HEK293 (cell line): ENCODE measurements around the gene OR2AE1.

Experiments
- HOXC10 ChIP-seq: sonication (generic); formaldehyde crosslinking; IDR thresholded peaks from 2 replicates; pipeline ENCODE4 v1.8.1; 2023; ENCODE audit warnings: mild to moderate bottlenecking, missing genetic modification reagents
- KLF10 ChIP-seq: fragments of 450-650 bp; IDR thresholded peaks from 2 replicates; pipeline ENCODE4 v1.5.1; 2018; ENCODE audit warnings: missing biosample characterization, mild to moderate bottlenecking, missing genetic modification characterization
- MEIS1 ChIP-seq: sonication (generic); formaldehyde crosslinking; IDR thresholded peaks from 2 replicates; pipeline ENCODE4 v1.8.1; 2022; ENCODE audit warnings: missing genetic modification reagents, mild to moderate bottlenecking, borderline replicate concordance
- PRDM1 ChIP-seq: fragments of 450-650 bp; formaldehyde crosslinking; IDR thresholded peaks from 2 replicates; pipeline ENCODE4; 2016; ENCODE audit warnings: missing biosample characterization, missing genetic modification characterization
- PRDM6 ChIP-seq: fragments of 450-650 bp; formaldehyde crosslinking; IDR thresholded peaks from 2 replicates; pipeline ENCODE4 v1.5.1; 2017; ENCODE audit warnings: missing biosample characterization, missing genetic modification characterization
- REPIN1 ChIP-seq: fragments of 450-650 bp; formaldehyde crosslinking; IDR thresholded peaks from 2 replicates; pipeline ENCODE4 v1.5.1; 2017; ENCODE audit warnings: missing biosample characterization, missing genetic modification characterization, low read depth
- SETDB1 ChIP-seq: IDR thresholded peaks from one replicate; pipeline ENCODE4 v1.6.1; 2017; ENCODE audit warnings: mild to moderate bottlenecking, low read length, moderate library complexity, mixed read lengths; ENCODE audit not compliant: insufficient read length
- SP7 ChIP-seq: fragments of 450-650 bp; formaldehyde crosslinking; IDR thresholded peaks from 2 replicates; pipeline ENCODE4 v1.5.1; 2016; ENCODE audit warnings: missing biosample characterization, missing genetic modification characterization
- WT1 ChIP-seq: fragments of 450-650 bp; formaldehyde crosslinking; IDR thresholded peaks from 2 replicates; pipeline ENCODE4 v1.5.1; 2016; ENCODE audit warnings: missing biosample characterization, missing genetic modification characterization
- ZBTB17 ChIP-seq: fragments of 450-650 bp; formaldehyde crosslinking; IDR thresholded peaks from 2 replicates; pipeline ENCODE4 v1.5.1; 2016; ENCODE audit warnings: missing biosample characterization, missing genetic modification characterization
- ZFP41 ChIP-seq: fragments of 450-650 bp; formaldehyde crosslinking; IDR thresholded peaks from 2 replicates; pipeline ENCODE4 v1.5.1; 2016; ENCODE audit warnings: missing biosample characterization, missing genetic modification characterization, borderline replicate concordance
- ZNF184 ChIP-seq: fragments of 450-650 bp; IDR thresholded peaks from 2 replicates; pipeline ENCODE4 v1.5.1; 2018; ENCODE audit warnings: missing biosample characterization, mild to moderate bottlenecking, missing genetic modification characterization
- ZNF19 ChIP-seq: fragments of 450-650 bp; formaldehyde crosslinking; IDR thresholded peaks from 2 replicates; pipeline ENCODE4; 2016; ENCODE audit warnings: missing biosample characterization, missing genetic modification characterization, low read depth
- ZNF202 ChIP-seq: fragments of 450-650 bp; formaldehyde crosslinking; IDR thresholded peaks from 2 replicates; pipeline ENCODE4 v1.5.1; 2016; ENCODE audit warnings: missing biosample characterization, missing genetic modification characterization, borderline replicate concordance
- ZNF239 ChIP-seq: fragments of 450-650 bp; formaldehyde crosslinking; IDR thresholded peaks from 2 replicates; pipeline ENCODE4 v1.5.1; 2016; ENCODE audit warnings: missing biosample characterization, missing genetic modification characterization
- ZNF24 ChIP-seq: fragments of 450-650 bp; formaldehyde crosslinking; IDR thresholded peaks from 2 replicates; pipeline ENCODE4 v1.5.1; 2016; ENCODE audit warnings: missing biosample characterization, missing genetic modification characterization
- ZNF350 ChIP-seq: fragments of 450-650 bp; formaldehyde crosslinking; IDR thresholded peaks from 2 replicates; pipeline ENCODE4 v1.5.0; 2017; ENCODE audit warnings: missing biosample characterization, mild to moderate bottlenecking, missing genetic modification characterization
- ZNF544 ChIP-seq: fragments of 450-650 bp; formaldehyde crosslinking; IDR thresholded peaks from 2 replicates; pipeline ENCODE4 v1.5.0; 2017; ENCODE audit warnings: missing biosample characterization, missing genetic modification characterization
- ZNF624 ChIP-seq: fragments of 450-650 bp; formaldehyde crosslinking; IDR thresholded peaks from 2 replicates; pipeline ENCODE4 v1.5.1; 2017; ENCODE audit warnings: missing biosample characterization, missing genetic modification characterization
- ZNF830 ChIP-seq: fragments of 450-650 bp; IDR thresholded peaks from 2 replicates; pipeline ENCODE4 v1.5.0; 2018; ENCODE audit warnings: missing biosample characterization, missing genetic modification characterization, low read depth, mild to moderate bottlenecking, moderate library complexity
- TF ChIP-seq, protein P1 (sequence below): fragments of 450-650 bp; formaldehyde crosslinking; IDR thresholded peaks from 2 replicates; pipeline ENCODE4 v1.5.1; 2016; ENCODE audit warnings: missing biosample characterization, missing genetic modification characterization
- TF ChIP-seq, protein P2 (sequence below): fragments of 450-650 bp; IDR thresholded peaks from 2 replicates; pipeline ENCODE4 v1.5.1; 2018; ENCODE audit warnings: missing biosample characterization, missing genetic modification characterization
- TF ChIP-seq, protein P3 (sequence below): fragments of 450-650 bp; formaldehyde crosslinking; IDR thresholded peaks from 2 replicates; pipeline ENCODE4 v1.5.1; 2016; ENCODE audit warnings: missing biosample characterization, missing genetic modification characterization, low read depth
- TF ChIP-seq, protein P4 (sequence below): fragments of 450-650 bp; formaldehyde crosslinking; IDR thresholded peaks from 2 replicates; pipeline ENCODE4; 2016; ENCODE audit warnings: missing biosample characterization, missing genetic modification characterization
- TF ChIP-seq, protein P5 (sequence below): fragments of 450-650 bp; formaldehyde crosslinking; IDR thresholded peaks from 2 replicates; pipeline ENCODE4 v1.5.0; 2017; ENCODE audit warnings: missing biosample characterization, missing genetic modification characterization, borderline replicate concordance
- TF ChIP-seq, protein P6 (sequence below): fragments of 450-650 bp; formaldehyde crosslinking; IDR thresholded peaks from 2 replicates; pipeline ENCODE4 v1.5.1; 2016; ENCODE audit warnings: missing biosample characterization, missing genetic modification characterization

OR2AE1 gene

DNA sequence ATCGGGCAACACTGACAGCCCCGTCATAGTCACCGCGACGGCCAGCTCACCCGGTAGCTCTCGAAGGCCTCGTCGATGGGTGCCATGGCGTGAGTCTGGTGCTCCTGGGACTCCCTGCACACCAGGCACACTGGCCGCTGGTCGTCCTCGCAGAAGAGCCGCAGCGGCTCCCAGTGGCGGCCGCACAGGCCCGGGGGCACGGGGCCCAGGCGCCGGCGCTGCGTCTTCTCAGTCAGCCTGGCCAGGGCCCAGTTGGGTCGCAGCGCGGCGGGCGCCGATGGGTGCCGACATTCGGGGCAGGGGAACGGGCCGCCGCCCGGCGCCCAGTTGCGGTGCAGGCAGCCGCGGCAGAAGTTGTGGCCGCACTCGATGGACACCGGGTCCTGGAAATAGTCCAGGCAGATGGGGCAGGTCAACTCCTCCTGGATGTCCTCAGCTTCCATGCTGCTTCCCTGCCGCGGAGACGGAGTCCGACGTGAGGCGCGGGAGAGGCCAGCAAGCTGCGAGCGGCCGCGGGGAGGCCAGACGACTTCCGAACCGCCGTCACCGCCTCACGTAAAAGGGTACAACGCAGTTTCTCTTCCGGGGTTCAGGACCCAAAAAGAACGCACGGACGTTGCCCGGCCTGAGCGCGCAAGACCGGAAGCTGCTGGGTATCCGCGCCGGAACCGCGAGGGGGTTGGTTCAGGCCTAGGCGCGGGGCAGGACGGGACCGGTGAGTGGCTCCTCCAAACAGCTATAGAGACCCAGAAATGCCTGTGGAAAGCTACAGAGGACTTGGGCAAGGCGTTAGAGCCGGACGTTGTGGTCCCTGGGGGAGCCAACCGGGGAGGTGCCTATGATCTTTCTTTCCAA lies 42.4 kb upstream of the OR2AE1 start, which contains the start of gene TRIM4 (continued):
- TF ChIP-seq, protein P1, sequence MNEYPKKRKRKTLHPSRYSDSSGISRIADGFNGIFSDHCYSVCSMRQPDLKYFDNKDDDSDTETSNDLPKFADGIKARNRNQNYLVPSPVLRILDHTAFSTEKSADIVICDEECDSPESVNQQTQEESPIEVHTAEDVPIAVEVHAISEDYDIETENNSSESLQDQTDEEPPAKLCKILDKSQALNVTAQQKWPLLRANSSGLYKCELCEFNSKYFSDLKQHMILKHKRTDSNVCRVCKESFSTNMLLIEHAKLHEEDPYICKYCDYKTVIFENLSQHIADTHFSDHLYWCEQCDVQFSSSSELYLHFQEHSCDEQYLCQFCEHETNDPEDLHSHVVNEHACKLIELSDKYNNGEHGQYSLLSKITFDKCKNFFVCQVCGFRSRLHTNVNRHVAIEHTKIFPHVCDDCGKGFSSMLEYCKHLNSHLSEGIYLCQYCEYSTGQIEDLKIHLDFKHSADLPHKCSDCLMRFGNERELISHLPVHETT (tag by site-specific recombination): no peak
- TF ChIP-seq ZNF544 (tag by site-specific recombination): no peak
- no peak for TF ChIP-seq ZNF24 (tag by site-specific recombination)
- no peak for TF ChIP-seq ZNF202 (tag by site-specific recombination)
- no peak for TF ChIP-seq MEIS1 (CRISPR knock-in tag)
- TF ChIP-seq, protein P2, sequence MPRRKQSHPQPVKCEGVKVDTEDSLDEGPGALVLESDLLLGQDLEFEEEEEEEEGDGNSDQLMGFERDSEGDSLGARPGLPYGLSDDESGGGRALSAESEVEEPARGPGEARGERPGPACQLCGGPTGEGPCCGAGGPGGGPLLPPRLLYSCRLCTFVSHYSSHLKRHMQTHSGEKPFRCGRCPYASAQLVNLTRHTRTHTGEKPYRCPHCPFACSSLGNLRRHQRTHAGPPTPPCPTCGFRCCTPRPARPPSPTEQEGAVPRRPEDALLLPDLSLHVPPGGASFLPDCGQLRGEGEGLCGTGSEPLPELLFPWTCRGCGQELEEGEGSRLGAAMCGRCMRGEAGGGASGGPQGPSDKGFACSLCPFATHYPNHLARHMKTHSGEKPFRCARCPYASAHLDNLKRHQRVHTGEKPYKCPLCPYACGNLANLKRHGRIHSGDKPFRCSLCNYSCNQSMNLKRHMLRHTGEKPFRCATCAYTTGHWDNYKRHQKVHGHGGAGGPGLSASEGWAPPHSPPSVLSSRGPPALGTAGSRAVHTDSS: no peak
- no peak for TF ChIP-seq ZNF350 (tag by site-specific recombination)
- TF ChIP-seq, protein P3, sequence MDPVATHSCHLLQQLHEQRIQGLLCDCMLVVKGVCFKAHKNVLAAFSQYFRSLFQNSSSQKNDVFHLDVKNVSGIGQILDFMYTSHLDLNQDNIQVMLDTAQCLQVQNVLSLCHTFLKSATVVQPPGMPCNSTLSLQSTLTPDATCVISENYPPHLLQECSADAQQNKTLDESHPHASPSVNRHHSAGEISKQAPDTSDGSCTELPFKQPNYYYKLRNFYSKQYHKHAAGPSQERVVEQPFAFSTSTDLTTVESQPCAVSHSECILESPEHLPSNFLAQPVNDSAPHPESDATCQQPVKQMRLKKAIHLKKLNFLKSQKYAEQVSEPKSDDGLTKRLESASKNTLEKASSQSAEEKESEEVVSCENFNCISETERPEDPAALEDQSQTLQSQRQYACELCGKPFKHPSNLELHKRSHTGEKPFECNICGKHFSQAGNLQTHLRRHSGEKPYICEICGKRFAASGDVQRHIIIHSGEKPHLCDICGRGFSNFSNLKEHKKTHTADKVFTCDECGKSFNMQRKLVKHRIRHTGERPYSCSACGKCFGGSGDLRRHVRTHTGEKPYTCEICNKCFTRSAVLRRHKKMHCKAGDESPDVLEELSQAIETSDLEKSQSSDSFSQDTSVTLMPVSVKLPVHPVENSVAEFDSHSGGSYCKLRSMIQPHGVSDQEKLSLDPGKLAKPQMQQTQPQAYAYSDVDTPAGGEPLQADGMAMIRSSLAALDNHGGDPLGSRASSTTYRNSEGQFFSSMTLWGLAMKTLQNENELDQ (tag by site-specific recombination): no peak
- peak; percentile 77 for TF ChIP-seq ZBTB17
- peak; percentile 40; the same call in 1 of the 2 replicates for TF ChIP-seq SP7 (tag by site-specific recombination)
- no peak for TF ChIP-seq ZNF830 (tag by site-specific recombination)
- no peak for TF ChIP-seq HOXC10
- no peak for TF ChIP-seq ZNF184 (tag by site-specific recombination)
- TF ChIP-seq REPIN1 (tag by site-specific recombination): no peak; the same call in 1 of the 2 replicates
- TF ChIP-seq SETDB1: no peak
- TF ChIP-seq, protein P4, sequence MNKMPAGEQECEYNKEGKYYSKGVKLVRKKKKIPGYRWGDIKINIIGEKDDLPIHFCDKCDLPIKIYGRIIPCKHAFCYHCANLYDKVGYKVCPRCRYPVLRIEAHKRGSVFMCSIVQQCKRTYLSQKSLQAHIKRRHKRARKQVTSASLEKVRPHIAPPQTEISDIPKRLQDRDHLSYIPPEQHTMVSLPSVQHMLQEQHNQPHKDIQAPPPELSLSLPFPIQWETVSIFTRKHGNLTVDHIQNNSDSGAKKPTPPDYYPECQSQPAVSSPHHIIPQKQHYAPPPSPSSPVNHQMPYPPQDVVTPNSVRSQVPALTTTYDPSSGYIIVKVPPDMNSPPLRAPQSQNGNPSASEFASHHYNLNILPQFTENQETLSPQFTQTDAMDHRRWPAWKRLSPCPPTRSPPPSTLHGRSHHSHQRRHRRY (tag by site-specific recombination): no peak
- TF ChIP-seq, protein P5, sequence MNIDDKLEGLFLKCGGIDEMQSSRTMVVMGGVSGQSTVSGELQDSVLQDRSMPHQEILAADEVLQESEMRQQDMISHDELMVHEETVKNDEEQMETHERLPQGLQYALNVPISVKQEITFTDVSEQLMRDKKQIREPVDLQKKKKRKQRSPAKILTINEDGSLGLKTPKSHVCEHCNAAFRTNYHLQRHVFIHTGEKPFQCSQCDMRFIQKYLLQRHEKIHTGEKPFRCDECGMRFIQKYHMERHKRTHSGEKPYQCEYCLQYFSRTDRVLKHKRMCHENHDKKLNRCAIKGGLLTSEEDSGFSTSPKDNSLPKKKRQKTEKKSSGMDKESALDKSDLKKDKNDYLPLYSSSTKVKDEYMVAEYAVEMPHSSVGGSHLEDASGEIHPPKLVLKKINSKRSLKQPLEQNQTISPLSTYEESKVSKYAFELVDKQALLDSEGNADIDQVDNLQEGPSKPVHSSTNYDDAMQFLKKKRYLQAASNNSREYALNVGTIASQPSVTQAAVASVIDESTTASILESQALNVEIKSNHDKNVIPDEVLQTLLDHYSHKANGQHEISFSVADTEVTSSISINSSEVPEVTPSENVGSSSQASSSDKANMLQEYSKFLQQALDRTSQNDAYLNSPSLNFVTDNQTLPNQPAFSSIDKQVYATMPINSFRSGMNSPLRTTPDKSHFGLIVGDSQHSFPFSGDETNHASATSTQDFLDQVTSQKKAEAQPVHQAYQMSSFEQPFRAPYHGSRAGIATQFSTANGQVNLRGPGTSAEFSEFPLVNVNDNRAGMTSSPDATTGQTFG (tag by site-specific recombination): no peak
- no peak for TF ChIP-seq ZNF239 (tag by site-specific recombination)
- TF ChIP-seq PRDM6 (tag by site-specific recombination): no peak
- TF ChIP-seq PRDM1 (tag by site-specific recombination): no peak
- no peak for TF ChIP-seq KLF10 (tag by site-specific recombination)
- TF ChIP-seq ZNF624 (tag by site-specific recombination): no peak
- TF ChIP-seq, protein P6, sequence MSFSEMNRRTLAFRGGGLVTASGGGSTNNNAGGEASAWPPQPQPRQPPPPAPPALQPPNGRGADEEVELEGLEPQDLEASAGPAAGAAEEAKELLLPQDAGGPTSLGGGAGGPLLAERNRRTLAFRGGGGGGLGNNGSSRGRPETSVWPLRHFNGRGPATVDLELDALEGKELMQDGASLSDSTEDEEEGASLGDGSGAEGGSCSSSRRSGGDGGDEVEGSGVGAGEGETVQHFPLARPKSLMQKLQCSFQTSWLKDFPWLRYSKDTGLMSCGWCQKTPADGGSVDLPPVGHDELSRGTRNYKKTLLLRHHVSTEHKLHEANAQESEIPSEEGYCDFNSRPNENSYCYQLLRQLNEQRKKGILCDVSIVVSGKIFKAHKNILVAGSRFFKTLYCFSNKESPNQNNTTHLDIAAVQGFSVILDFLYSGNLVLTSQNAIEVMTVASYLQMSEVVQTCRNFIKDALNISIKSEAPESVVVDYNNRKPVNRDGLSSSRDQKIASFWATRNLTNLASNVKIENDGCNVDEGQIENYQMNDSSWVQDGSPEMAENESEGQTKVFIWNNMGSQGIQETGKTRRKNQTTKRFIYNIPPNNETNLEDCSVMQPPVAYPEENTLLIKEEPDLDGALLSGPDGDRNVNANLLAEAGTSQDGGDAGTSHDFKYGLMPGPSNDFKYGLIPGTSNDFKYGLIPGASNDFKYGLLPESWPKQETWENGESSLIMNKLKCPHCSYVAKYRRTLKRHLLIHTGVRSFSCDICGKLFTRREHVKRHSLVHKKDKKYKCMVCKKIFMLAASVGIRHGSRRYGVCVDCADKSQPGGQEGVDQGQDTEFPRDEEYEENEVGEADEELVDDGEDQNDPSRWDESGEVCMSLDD: peak; percentile 87
- peak; percentile 32; the same call in 1 of the 2 replicates for TF ChIP-seq WT1 (tag by site-specific recombination)
- no peak for TF ChIP-seq ZFP41 (tag by site-specific recombination)
- no peak for TF ChIP-seq ZNF19
